ENCODE data around the gene ANO10. TPM values are rescaled to one million over a fixed set of nuclear protein-coding genes. Genes with fewer than 3 reads are reported as not detected.

ANO10 gene
- total and polyA plus RNA-seq, 4 donors, result 33.7 to 44.2 (median 38.3) TPM

DNA sequence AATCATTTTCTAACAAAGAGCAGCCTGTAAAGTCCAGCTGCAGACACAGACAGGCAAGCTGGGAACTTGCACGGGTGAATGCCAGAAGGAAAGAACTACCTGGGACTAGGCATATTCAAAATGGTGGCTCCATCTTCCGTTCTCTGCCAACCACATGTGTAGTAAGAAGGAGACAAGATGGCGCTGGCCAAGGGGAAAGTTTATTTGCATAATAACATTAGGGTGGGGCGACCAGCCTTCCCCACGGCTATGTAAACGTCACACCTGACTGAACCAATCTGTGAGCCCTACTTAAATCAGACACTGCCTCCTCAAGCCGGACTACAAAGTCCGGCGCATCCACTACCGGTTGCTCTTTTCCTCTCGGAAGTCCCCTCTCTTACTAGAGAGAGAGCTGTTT lies 204.7 kb downstream of the ANO10 start:
- Histone ChIP-seq H3K9me3 (ENCODE audit: control insufficient read depth, insufficient read depth, low read length) (no peaks in the 10 kb centered on the region), H3K27me3 (ENCODE audit: control insufficient read depth, insufficient read depth, low read length) (no peaks in the 10 kb centered on the region), H3K4me1 (ENCODE audit: control insufficient read depth, insufficient read depth, low read length) (peaks cover 9% of the 10 kb centered on the region), H3K4me3 (ENCODE audit: low read depth, low read length) (no peak overlapping the region), H3K27ac (ENCODE audit: low read depth, low read length) (no peak overlapping the region), H3K36me3 (ENCODE audit: control insufficient read depth, insufficient read depth, low read length) (peaks cover 3% of the 10 kb centered on the region)
- WGBS (ENCODE audit: insufficient coverage), result 89% methylated on average over 8 of the region's 11 CpGs
- DNase-seq (ENCODE audit: low read depth in 4 of 6, low spot score in 6 of 6), result no peak

DNA sequence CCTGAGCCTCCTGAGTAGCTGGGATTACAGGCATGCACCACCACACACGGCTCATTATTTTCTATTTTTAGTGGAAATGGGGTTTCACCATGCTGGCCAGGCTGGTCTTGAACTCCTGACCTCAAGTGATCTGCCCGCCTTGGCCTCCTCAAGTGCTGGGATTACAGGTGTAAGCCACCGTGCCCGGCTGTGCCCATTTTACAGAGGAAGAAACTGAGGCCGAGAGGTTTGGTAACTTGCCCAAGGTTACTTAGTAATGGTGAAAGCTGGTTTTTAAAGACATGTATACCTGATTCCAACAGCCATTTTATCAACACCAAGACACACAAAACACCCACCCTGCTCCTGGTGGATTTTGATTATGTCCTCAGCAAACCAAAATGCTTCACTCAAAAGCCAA lies 206.7 kb downstream of the ANO10 start:
- Histone ChIP-seq H3K4me1 (ENCODE audit: control insufficient read depth, insufficient read depth, low read length) (peaks cover 11% of the 10 kb centered on the region), H3K27ac (ENCODE audit: low read depth, low read length) (no peak overlapping the region), H3K27me3 (ENCODE audit: control insufficient read depth, insufficient read depth, low read length) (no peaks in the 10 kb centered on the region), H3K36me3 (ENCODE audit: control insufficient read depth, insufficient read depth, low read length) (no peaks in the 10 kb centered on the region), H3K9me3 (ENCODE audit: control insufficient read depth, insufficient read depth, low read length) (no peaks in the 10 kb centered on the region), H3K4me3 (ENCODE audit: low read depth, low read length) (no peak overlapping the region)
- no peak for DNase-seq (ENCODE audit: low read depth in 4 of 6, low spot score in 6 of 6)
- WGBS (ENCODE audit: insufficient coverage), result 100% methylated on average over 1 of the region's 5 CpGs

DNA sequence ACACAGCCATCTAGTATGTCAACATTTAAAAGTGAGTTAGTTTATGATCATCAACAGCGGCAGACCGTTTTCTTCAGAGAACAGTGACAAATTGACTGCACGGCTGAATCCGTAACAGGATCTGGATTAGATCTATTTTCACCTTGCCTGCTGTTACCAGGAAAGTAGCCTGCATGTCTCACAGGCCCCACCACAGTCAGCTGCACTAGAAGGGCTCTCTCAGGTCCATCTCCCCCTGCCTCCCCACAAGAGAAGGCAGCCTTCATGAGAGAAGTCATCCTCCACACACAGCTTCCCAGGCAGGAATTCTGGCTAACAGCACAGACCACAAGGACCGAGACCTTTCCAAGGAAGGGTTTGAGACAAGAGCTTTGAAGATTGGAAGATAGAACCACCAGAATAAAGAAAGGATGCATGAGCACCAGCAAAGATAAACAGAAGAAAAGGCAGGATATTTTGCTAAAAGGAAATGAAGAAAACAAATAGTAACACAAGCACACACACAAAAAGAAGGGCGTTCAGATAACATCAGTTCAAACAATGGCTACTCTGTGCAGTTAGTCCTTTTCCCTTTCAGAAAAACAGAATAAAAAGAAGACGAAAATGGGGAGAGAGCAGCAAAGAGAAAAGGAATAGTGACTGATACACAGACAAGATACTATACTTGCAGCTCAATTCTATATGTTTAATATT lies 208.0 kb downstream of the ANO10 start:
- Histone ChIP-seq H3K36me3 (ENCODE audit: control insufficient read depth, insufficient read depth, low read length) (no peaks in the 10 kb centered on the region), H3K4me1 (ENCODE audit: control insufficient read depth, insufficient read depth, low read length) (peaks cover 11% of the 10 kb centered on the region), H3K4me3 (ENCODE audit: low read depth, low read length) (no peak overlapping the region), H3K27ac (ENCODE audit: low read depth, low read length) (no peak overlapping the region), H3K27me3 (ENCODE audit: control insufficient read depth, insufficient read depth, low read length) (no peaks in the 10 kb centered on the region), H3K9me3 (ENCODE audit: control insufficient read depth, insufficient read depth, low read length) (no peaks in the 10 kb centered on the region)
- WGBS (ENCODE audit: insufficient coverage), result 77% methylated on average over 4 of the region's 7 CpGs
- DNase-seq (ENCODE audit: low read depth in 4 of 6, low spot score in 6 of 6), result no peak

DNA sequence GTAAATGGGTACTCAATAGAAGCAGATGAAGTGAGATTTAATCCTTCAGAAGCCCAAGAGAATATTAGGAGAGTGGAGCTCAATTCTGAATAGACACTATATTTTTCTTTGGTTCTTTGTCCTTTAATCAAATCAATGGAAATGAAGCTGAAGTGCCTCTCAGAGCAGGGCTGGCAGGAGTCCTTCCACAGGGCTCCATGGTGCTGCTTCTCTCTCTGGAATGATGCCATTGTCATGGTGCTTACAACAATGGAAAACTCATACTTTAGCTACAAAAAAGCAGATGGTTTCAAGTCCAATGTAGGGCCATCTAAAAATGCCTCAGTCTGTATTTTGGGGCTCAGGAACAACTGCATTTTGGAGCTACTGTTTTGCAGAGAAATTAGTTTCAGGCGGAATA lies 210.4 kb downstream of the ANO10 start:
- no peak overlapping the region for H3K27ac ChIP-seq (ENCODE audit: low read depth, low read length)
- peak; percentile 24 to 80 (median 32) for DNase-seq (ENCODE audit: low read depth in 4 of 6, low spot score in 6 of 6)
- WGBS (ENCODE audit: insufficient coverage), result no CpG with 5 or more reads among the region's 1 CpG
- no peaks in the 10 kb centered on the region for H3K27me3 ChIP-seq (ENCODE audit: control insufficient read depth, insufficient read depth, low read length)
- no peak overlapping the region for H3K4me3 ChIP-seq (ENCODE audit: low read depth, low read length)
- H3K9me3 ChIP-seq (ENCODE audit: control insufficient read depth, insufficient read depth, low read length), result no peaks in the 10 kb centered on the region
- peaks cover 11% of the 10 kb centered on the region for H3K4me1 ChIP-seq (ENCODE audit: control insufficient read depth, insufficient read depth, low read length)
- no peaks in the 10 kb centered on the region for H3K36me3 ChIP-seq (ENCODE audit: control insufficient read depth, insufficient read depth, low read length)

DNA sequence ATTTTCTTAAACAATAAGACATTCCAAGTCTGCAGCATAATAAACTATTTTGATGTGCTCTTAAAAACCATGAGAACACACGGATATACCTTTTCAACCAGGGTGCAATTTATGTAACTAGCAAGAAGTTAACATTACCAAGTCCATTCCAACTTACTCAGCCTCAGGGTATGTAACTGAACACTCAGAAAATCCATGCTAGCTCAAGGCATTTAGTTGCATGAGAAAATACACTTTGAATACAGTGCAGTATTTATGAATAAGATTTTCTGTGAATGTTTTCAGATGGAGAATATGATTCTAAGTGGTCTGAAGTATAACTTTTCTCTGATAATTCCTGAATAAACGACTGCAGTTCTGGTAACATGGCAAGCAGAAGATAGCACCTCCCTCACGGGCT lies 211.2 kb downstream of the ANO10 start:
- H3K36me3 ChIP-seq (ENCODE audit: control insufficient read depth, insufficient read depth, low read length), result no peaks in the 10 kb centered on the region
- no peaks in the 10 kb centered on the region for H3K9me3 ChIP-seq (ENCODE audit: control insufficient read depth, insufficient read depth, low read length)
- DNase-seq (ENCODE audit: low read depth in 4 of 6, low spot score in 6 of 6), result no peak
- no peaks in the 10 kb centered on the region for H3K27me3 ChIP-seq (ENCODE audit: control insufficient read depth, insufficient read depth, low read length)
- H3K4me3 ChIP-seq (ENCODE audit: low read depth, low read length), result no peak overlapping the region
- H3K4me1 ChIP-seq (ENCODE audit: control insufficient read depth, insufficient read depth, low read length), result peaks cover 11% of the 10 kb centered on the region
- H3K27ac ChIP-seq (ENCODE audit: low read depth, low read length), result no peak overlapping the region
- 88% methylated on average over 1 of the region's 3 CpGs for WGBS (ENCODE audit: insufficient coverage)

DNA sequence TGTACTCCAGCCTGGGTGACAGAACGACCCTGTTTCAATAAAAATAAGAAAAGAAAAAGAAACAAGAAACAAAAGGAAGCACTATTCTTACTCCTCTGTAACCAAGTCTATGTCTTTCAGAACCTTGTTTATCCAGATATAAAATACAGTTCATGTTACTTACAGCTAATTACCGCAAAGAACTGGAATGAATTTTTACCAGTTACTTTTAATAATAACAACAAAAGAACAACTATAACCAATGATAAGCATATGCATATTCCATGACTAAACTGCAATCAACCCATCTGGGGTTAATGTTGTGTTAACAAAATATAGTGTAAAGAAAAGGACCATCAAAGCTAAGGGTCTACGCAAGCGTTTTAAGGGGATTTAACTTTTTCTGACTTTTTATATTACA lies 212.3 kb downstream of the ANO10 start:
- no CpG with 5 or more reads among the region's 4 CpGs for WGBS (ENCODE audit: insufficient coverage)
- Histone ChIP-seq H3K9me3 (ENCODE audit: control insufficient read depth, insufficient read depth, low read length) (no peaks in the 10 kb centered on the region), H3K36me3 (ENCODE audit: control insufficient read depth, insufficient read depth, low read length) (no peaks in the 10 kb centered on the region), H3K4me3 (ENCODE audit: low read depth, low read length) (no peak overlapping the region), H3K4me1 (ENCODE audit: control insufficient read depth, insufficient read depth, low read length) (peaks cover 11% of the 10 kb centered on the region), H3K27ac (ENCODE audit: low read depth, low read length) (no peak overlapping the region), H3K27me3 (ENCODE audit: control insufficient read depth, insufficient read depth, low read length) (no peaks in the 10 kb centered on the region)
- DNase-seq (ENCODE audit: low read depth in 4 of 6, low spot score in 6 of 6), result no peak

DNA sequence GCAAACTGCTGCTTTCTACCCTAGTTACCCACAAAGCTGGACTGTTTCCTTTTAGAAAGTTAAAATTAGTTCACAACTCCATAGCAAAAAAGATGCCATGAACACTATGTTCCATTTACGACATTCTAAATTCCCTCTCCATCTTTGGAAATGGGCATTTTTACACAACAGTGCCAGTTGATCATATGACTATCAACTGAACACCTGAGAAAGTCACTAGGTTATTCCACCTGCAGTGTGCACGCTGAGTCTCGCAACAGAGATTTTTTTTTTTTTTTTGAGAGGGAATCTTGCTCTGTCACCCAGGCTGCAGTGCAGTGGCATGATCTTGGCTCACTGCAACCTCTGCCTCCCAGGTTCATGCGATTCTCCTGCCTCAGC lies 215.2 kb downstream of the ANO10 start:
- Histone ChIP-seq H3K4me3 (ENCODE audit: low read depth, low read length) (no peak overlapping the region), H3K27me3 (ENCODE audit: control insufficient read depth, insufficient read depth, low read length) (no peaks in the 10 kb centered on the region), H3K9me3 (ENCODE audit: control insufficient read depth, insufficient read depth, low read length) (no peaks in the 10 kb centered on the region), H3K27ac (ENCODE audit: low read depth, low read length) (no peak overlapping the region), H3K36me3 (ENCODE audit: control insufficient read depth, insufficient read depth, low read length) (no peaks in the 10 kb centered on the region), H3K4me1 (ENCODE audit: control insufficient read depth, insufficient read depth, low read length) (no peaks in the 10 kb centered on the region)
- WGBS (ENCODE audit: insufficient coverage), result 86% methylated on average over 1 of the region's 4 CpGs
- DNase-seq (ENCODE audit: low read depth in 4 of 6, low spot score in 6 of 6), result no peak

DNA sequence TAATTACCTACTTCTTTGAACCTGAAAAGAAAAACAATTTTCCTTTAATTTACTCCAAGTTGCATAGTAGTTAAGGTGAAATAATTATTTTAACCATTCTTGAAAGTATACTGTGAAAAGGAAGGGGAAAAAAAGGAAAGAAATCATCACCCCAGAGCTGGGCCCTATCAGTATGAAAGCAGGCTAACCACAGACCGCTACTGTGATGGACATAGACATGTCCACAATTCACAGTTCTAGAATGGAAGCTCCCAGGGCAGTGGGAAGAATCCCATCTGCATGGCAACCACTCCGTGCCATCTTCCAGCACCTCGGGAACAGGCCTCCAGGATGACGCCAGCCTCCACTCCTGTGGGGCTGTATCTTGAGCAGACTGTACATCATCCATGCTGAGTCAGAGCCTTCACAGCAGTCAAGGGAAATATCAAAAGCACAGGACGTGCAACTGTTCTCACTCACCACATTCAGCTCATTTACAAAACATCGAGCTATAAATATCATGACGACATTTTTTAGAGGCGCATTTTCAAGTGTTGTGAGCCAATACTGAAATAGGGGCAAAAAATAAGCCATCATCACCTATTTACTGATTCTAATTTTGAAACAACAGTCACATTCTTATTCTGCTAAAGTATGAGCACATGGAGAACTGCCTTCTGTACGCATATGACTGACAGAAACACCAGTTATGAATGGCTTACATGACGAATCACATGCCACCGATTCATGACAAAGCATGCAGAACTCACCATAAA lies 215.7 kb downstream of the ANO10 start:
- 81% methylated on average over 7 of the region's 11 CpGs for whole genome bisulfite sequencing (ENCODE audit: insufficient coverage)
- Histone ChIP-seq H3K27ac (ENCODE audit: low read depth, low read length) (no peak overlapping the region), H3K9me3 (ENCODE audit: control insufficient read depth, insufficient read depth, low read length) (no peaks in the 10 kb centered on the region), H3K27me3 (ENCODE audit: control insufficient read depth, insufficient read depth, low read length) (no peaks in the 10 kb centered on the region), H3K4me3 (ENCODE audit: low read depth, low read length) (no peak overlapping the region), H3K4me1 (ENCODE audit: control insufficient read depth, insufficient read depth, low read length) (no peaks in the 10 kb centered on the region), H3K36me3 (ENCODE audit: control insufficient read depth, insufficient read depth, low read length) (no peaks in the 10 kb centered on the region)
- DNase-seq (ENCODE audit: low read depth in 4 of 6, low spot score in 6 of 6), result peak in 1 of 6 donors; percentile 35

DNA sequence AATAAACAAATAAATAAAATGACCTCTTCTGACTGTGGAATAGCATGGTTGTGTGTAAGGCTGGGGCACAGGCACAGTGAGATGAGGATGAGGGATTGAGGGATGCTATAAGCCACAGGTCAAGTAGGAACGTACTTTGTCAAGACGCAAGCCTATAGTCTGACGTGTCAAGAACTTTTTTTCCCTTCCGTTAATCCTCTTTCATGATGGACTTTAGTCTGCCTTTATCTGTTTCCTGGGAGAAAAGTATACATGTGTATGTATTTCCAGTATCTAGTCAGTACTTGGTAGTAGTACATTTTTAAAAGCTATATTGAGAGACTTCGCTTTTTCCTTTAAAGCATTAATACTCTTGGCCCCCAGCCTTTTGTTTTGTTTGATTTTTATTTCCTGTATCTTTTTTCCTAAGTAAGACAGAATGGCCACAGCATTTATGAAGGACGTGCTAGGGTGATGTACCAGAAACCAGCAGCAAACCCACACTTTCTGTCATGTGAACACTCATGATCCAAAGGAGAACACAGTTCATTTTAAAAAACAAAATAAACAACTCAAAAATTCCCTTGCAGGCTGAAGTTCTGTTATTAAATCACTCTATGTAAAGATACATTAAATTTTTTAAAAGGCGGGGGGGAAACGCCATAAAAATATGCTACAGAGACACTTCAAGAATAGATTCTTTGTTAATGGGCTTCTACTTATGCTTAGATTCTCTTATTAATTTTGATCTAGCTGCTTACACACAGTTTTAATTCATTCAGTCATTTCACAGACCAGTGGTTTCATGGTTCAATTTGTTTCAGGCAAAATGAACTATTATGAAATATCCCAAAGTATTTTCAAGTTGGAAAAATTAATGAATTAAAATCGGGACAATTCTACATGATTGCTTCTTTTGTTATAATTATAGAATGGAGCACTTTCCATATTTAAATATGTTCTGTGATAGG lies 220.8 kb downstream of the ANO10 start:
- peak in 1 of 6 donors; percentile 51 for DNase-seq (ENCODE audit: low read depth in 4 of 6, low spot score in 6 of 6)
- no peaks in the 10 kb centered on the region for H3K4me1 ChIP-seq (ENCODE audit: control insufficient read depth, insufficient read depth, low read length)
- no peaks in the 10 kb centered on the region for H3K9me3 ChIP-seq (ENCODE audit: control insufficient read depth, insufficient read depth, low read length)
- H3K27ac ChIP-seq (ENCODE audit: low read depth, low read length), result no peak overlapping the region
- WGBS (ENCODE audit: insufficient coverage), result no CpG with 5 or more reads among the region's 9 CpGs
- no peak overlapping the region for H3K4me3 ChIP-seq (ENCODE audit: low read depth, low read length)
- no peaks in the 10 kb centered on the region for H3K36me3 ChIP-seq (ENCODE audit: control insufficient read depth, insufficient read depth, low read length)
- H3K27me3 ChIP-seq (ENCODE audit: control insufficient read depth, insufficient read depth, low read length), result no peaks in the 10 kb centered on the region

All from spinal cord (tissue), 10 donors.